Measurements from ENCODE around the gene AMBRA1.
"Not testable (repeated sequence)": the region's sequence is repeated elsewhere in the genome, so short reads cannot be mapped to it uniquely, and the experiment has no call there.

- not testable (repeated sequence) for TF ChIP-seq CTCF, POLR2A (IDR thresholded peaks at IDR 0.05)
Measured at GRCh38 chr11:46372501-46372900, 221.3 kb downstream of the AMBRA1 start.
